WTC11 (cell line): Measurements from ENCODE around the gene CHD6. TPM values are rescaled to one million over a fixed set of nuclear protein-coding genes. Genes with fewer than 3 reads are reported as not detected.

ENCODE experiments used
- ATAC-seq: fragments of 200-7000 bp; cut with Tn5 transposase; 2 replicates; pipeline ENCODE4 v1.10.0; 2021; ENCODE audit warnings: mild to moderate bottlenecking, moderate library complexity
- CTCF ChIA-PET: fragments of 300-600 bp; sonication (Branson Sonifier 250); formaldehyde crosslinking; loops from one replicate; lab custom pipeline; 2021; ENCODE audit warnings: antibody characterized with exemption; lab: Charles Lee
- POLR2A ChIA-PET: fragments of 350-600 bp; sonication (Branson Sonifier 250); formaldehyde crosslinking; loops from one replicate; lab custom pipeline; 2021; ENCODE audit warnings: antibody characterized with exemption; lab: Charles Lee
- DNase-seq: peaks from one replicate; pipeline ENCODE4 v3.0.0; 2021; ENCODE audit warnings: low spot score
- H3K27ac Mint-ChIP-seq: 2 replicates; pipeline ENCODE4 v1.8.0; 2021; ENCODE audit warnings: mixed read lengths
- H3K27me3 Mint-ChIP-seq: 2 replicates; pipeline ENCODE4 v1.8.0; 2021; ENCODE audit warnings: low read depth, mild to moderate bottlenecking, moderate library complexity, mixed read lengths
- H3K36me3 Mint-ChIP-seq: 2 replicates; pipeline ENCODE4 v1.8.0; 2021; ENCODE audit warnings: mixed read lengths
- H3K4me1 Mint-ChIP-seq: 2 replicates; pipeline ENCODE4 v1.8.0; 2022; ENCODE audit warnings: mixed read lengths
- H3K4me3 Mint-ChIP-seq: 2 replicates; pipeline ENCODE4 v1.8.0; 2021; ENCODE audit warnings: mild to moderate bottlenecking, moderate library complexity, mixed read lengths
- H3K9me3 Mint-ChIP-seq: 2 replicates; pipeline ENCODE4 v1.8.0; 2021; ENCODE audit warnings: mixed read lengths
- ARID4B ChIP-seq: sonication (generic); formaldehyde crosslinking; IDR thresholded peaks from 2 replicates; pipeline ENCODE4 v1.8.0; 2023; ENCODE audit warnings: missing genetic modification reagents, mild to moderate bottlenecking, borderline replicate concordance
- E2F1 ChIP-seq: sonication (generic); formaldehyde crosslinking; IDR thresholded peaks from 2 replicates; pipeline ENCODE4 v1.8.0; 2022; ENCODE audit warnings: mild to moderate bottlenecking, missing genetic modification reagents
- ETV6 ChIP-seq: sonication (generic); formaldehyde crosslinking; IDR thresholded peaks from 2 replicates; pipeline ENCODE4 v1.8.1; 2022; ENCODE audit warnings: mild to moderate bottlenecking, missing genetic modification reagents
- FOXP1 ChIP-seq: sonication (generic); formaldehyde crosslinking; IDR thresholded peaks from 2 replicates; pipeline ENCODE4 v1.8.0; 2022; ENCODE audit warnings: missing genetic modification reagents, mild to moderate bottlenecking, moderate library complexity, borderline replicate concordance
- JAZF1 ChIP-seq: fragments of 250-450 bp; sonication (Bioruptor Pico); IDR thresholded peaks from 2 replicates; pipeline ENCODE4 v1.9.0; 2021; ENCODE audit warnings: moderate library complexity, mild to moderate bottlenecking, inconsistent platforms
- RELA ChIP-seq: sonication (generic); formaldehyde crosslinking; IDR thresholded peaks from 2 replicates; pipeline ENCODE4 v1.8.1; 2022; ENCODE audit warnings: missing genetic modification reagents, mild to moderate bottlenecking, borderline replicate concordance
- RORB ChIP-seq: fragments of 250-450 bp; sonication (Bioruptor Pico); IDR thresholded peaks from 2 replicates; pipeline ENCODE4 v1.9.0; 2021; ENCODE audit warnings: mild to moderate bottlenecking
- SMAD3 ChIP-seq: sonication (generic); formaldehyde crosslinking; IDR thresholded peaks from 2 replicates; pipeline ENCODE4 v1.8.0; 2022; ENCODE audit warnings: missing genetic modification reagents, mild to moderate bottlenecking, borderline replicate concordance
- SOX15 ChIP-seq: fragments of 250-450 bp; sonication (Bioruptor Pico); IDR thresholded peaks from 2 replicates; pipeline ENCODE4 v1.9.0; 2021; ENCODE audit warnings: mild to moderate bottlenecking
- SP1 ChIP-seq: sonication (generic); formaldehyde crosslinking; conservative IDR thresholded peaks from 2 replicates; pipeline ENCODE4 v1.8.1; 2022; ENCODE audit warnings: missing genetic modification reagents
- STAT6 ChIP-seq: sonication (generic); formaldehyde crosslinking; conservative IDR thresholded peaks from 2 replicates; pipeline ENCODE4 v1.8.1; 2023; ENCODE audit warnings: mild to moderate bottlenecking, low read depth, missing genetic modification reagents, moderate library complexity
- ZNF138 ChIP-seq: sonication (generic); formaldehyde crosslinking; conservative IDR thresholded peaks from 2 replicates; pipeline ENCODE4 v1.8.1; 2022; ENCODE audit warnings: mild to moderate bottlenecking, moderate library complexity, missing genetic modification reagents
- ZNF232 ChIP-seq: sonication (generic); formaldehyde crosslinking; IDR thresholded peaks from 2 replicates; pipeline ENCODE4 v1.8.0; 2022; ENCODE audit warnings: mild to moderate bottlenecking, missing genetic modification reagents
- ZNF416 ChIP-seq: fragments of 250-450 bp; sonication (Bioruptor Pico); IDR thresholded peaks from 2 replicates; pipeline ENCODE4 v1.9.0; 2021; ENCODE audit warnings: mild to moderate bottlenecking, inconsistent platforms
- total RNA-seq: library from RNA; stranded (reverse); gene quantifications from 3 replicates; pipeline ENCODE4 v1.2.3, GENCODE V29; 2021
- TF ChIP-seq, protein P1 (sequence below): sonication (generic); formaldehyde crosslinking; IDR thresholded peaks from 2 replicates; pipeline ENCODE4 v1.8.0; 2022; ENCODE audit warnings: mild to moderate bottlenecking, missing genetic modification reagents
- TF ChIP-seq, protein P2 (sequence below): sonication (generic); formaldehyde crosslinking; IDR thresholded peaks from 2 replicates; pipeline ENCODE4 v1.8.0; 2022; ENCODE audit warnings: mild to moderate bottlenecking, missing genetic modification reagents
- TF ChIP-seq, protein P3 (sequence below): sonication (generic); formaldehyde crosslinking; IDR thresholded peaks from 2 replicates; pipeline ENCODE4 v1.8.1; 2023; ENCODE audit warnings: mild to moderate bottlenecking, missing genetic modification reagents

CHD6 gene
- total RNA-seq, 1 experiment from 2014 or later: 52.1 TPM

GRCh38 chr20:41523857-41524256, 94.3 kb downstream of the CHD6 start:
- DNase-seq: no peak
- TF ChIP-seq RELA: no peak
- TF ChIP-seq, protein P1, sequence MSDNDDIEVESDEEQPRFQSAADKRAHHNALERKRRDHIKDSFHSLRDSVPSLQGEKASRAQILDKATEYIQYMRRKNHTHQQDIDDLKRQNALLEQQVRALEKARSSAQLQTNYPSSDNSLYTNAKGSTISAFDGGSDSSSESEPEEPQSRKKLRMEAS (CRISPR knock-in tag): no peak
- TF ChIP-seq ZNF138 (CRISPR knock-in tag): no peak
- TF ChIP-seq SP1 (CRISPR knock-in tag): no peak
- TF ChIP-seq JAZF1: no peak
- TF ChIP-seq ETV6 (CRISPR knock-in tag): no peak
- TF ChIP-seq, protein P2, sequence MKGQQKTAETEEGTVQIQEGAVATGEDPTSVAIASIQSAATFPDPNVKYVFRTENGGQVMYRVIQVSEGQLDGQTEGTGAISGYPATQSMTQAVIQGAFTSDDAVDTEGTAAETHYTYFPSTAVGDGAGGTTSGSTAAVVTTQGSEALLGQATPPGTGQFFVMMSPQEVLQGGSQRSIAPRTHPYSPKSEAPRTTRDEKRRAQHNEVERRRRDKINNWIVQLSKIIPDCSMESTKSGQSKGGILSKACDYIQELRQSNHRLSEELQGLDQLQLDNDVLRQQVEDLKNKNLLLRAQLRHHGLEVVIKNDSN: no peak
- TF ChIP-seq SMAD3 (CRISPR knock-in tag): no peak
- TF ChIP-seq ARID4B (CRISPR knock-in tag): no peak
- TF ChIP-seq ZNF416: no peak
- no peak for TF ChIP-seq FOXP1 (CRISPR knock-in tag)
- no peak for TF ChIP-seq E2F1 (CRISPR knock-in tag)
- Mint-ChIP-seq H3K27me3 (no peaks in the 10 kb centered on the region), H3K4me1 (peaks cover 12% of the 10 kb centered on the region; the same call in 1 of the 2 replicates), H3K9me3 (no peaks in the 10 kb centered on the region), H3K36me3 (peaks cover 8% of the 10 kb centered on the region), H3K4me3 (no peak overlapping the region), H3K27ac (no peak overlapping the region; the same call in 1 of the 2 replicates)
- POLR2A ChIA-PET: no interaction called here
- CTCF ChIA-PET: interaction anchor here (1.1 kb wide), 1 partner anchor 17 kb away, joined by 3 read pairs; no protein-coding TSS in a partner anchor
- ATAC-seq: no peak

GRCh38 chr20:41513829-41514228, 104.3 kb downstream of the CHD6 start:
- Mint-ChIP-seq H3K36me3 (peaks cover 24% of the 10 kb centered on the region), H3K27me3 (no peaks in the 10 kb centered on the region), H3K4me1 (peaks cover 50% of the 10 kb centered on the region), H3K4me3 (no peak overlapping the region), H3K27ac (no peak overlapping the region; the same call in 1 of the 2 replicates), H3K9me3 (no peaks in the 10 kb centered on the region)
- POLR2A ChIA-PET: no interaction called here
- CTCF ChIA-PET: no interaction called here
- TF ChIP-seq RORB (CRISPR knock-in tag): no peak
- TF ChIP-seq SOX15 (CRISPR knock-in tag): no peak
- TF ChIP-seq, protein P3, sequence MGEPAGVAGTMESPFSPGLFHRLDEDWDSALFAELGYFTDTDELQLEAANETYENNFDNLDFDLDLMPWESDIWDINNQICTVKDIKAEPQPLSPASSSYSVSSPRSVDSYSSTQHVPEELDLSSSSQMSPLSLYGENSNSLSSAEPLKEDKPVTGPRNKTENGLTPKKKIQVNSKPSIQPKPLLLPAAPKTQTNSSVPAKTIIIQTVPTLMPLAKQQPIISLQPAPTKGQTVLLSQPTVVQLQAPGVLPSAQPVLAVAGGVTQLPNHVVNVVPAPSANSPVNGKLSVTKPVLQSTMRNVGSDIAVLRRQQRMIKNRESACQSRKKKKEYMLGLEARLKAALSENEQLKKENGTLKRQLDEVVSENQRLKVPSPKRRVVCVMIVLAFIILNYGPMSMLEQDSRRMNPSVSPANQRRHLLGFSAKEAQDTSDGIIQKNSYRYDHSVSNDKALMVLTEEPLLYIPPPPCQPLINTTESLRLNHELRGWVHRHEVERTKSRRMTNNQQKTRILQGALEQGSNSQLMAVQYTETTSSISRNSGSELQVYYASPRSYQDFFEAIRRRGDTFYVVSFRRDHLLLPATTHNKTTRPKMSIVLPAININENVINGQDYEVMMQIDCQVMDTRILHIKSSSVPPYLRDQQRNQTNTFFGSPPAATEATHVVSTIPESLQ (CRISPR knock-in tag): no peak
- no peak for TF ChIP-seq STAT6 (CRISPR knock-in tag)
- TF ChIP-seq ZNF232: no peak
- DNase-seq (no peak), ATAC-seq (no peak)
